Measurements from ENCODE around the gene ARHGAP8.
"Not testable (repeated sequence)": the region's sequence is repeated elsewhere in the genome, so short reads cannot be mapped to it uniquely, and the experiment has no call there.

Gene ARHGAP8

DNA sequence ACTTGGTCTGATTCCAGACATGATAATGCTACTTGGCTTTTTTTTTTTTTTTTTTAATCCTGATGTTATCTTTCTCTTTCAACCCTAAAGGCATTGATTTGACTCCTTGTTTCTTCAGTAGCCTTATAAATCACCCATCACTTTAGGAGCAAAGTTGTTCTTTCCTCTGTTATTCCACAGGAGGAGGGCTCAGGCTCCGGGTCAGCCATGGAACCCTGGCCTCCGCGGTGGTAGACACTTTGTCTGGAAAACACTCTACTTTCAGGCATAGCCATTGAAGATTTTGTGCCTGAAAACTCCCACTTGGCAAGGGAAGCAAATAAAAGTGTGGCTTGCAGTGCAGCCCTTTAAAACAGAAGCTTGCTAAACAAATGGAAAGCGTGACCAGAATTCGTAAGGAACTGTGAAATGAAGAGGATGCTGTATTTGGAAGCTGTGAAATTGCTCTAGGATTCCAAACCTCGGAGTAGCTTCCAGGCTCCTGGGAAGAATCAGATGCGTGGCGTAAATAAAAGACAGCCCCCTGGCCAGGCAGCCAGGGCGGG, 44.9 kb downstream of the ARHGAP8 start:
- no peak overlapping the region for H3K4me3 ChIP-seq (replicated peaks; ENCODE audit: low read depth, low read length)
- no peak for DNase-seq (ENCODE audit: extremely low read depth, low read depth)

DNA sequence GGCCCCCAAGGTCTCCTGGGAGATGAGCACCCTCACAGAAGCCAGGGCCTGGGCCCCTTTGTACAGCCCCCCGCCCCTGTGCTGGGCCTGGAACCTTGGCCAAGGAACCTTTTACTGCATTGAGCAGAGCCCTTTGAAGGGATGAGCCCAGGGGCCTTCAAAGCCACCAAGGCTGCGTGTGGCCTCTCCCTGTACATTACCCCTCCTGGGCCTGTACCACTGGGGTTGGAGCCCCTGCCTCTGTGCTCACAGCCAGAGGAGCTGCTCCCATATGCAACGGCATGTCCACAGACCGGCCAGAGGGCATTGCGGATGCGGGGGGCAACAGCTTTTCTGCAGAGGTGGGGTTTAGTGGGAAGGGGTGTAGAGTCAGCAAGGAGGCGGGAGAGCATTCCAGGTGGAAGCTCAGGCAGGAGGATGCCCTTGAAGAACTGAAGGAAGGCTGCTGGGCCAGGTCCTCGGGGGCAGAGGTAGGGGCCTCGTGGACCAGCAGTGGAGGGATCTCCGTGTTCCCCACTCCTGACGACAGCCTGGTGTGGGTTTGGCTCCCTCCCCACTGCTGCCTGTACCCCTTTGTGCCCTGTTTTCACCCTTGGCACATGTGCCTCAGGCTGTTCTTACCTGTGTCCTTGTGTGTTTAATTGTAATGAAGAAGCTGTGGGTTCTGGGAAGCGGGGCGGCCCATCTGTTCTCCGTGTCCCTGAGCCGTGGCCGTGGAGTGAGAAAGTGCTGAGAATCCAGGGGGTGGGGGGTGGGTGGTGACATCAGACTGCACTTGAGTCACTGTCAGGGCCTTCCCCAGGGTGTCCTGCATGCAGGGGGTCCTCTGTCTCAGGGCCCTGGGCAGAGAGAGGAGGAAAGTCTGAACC, 46.9 kb downstream of the ARHGAP8 start:
- no peak overlapping the region for H3K4me3 ChIP-seq (replicated peaks; ENCODE audit: low read depth, low read length)
- no peak for DNase-seq (ENCODE audit: extremely low read depth, low read depth)
- TF ChIP-seq, protein P1, sequence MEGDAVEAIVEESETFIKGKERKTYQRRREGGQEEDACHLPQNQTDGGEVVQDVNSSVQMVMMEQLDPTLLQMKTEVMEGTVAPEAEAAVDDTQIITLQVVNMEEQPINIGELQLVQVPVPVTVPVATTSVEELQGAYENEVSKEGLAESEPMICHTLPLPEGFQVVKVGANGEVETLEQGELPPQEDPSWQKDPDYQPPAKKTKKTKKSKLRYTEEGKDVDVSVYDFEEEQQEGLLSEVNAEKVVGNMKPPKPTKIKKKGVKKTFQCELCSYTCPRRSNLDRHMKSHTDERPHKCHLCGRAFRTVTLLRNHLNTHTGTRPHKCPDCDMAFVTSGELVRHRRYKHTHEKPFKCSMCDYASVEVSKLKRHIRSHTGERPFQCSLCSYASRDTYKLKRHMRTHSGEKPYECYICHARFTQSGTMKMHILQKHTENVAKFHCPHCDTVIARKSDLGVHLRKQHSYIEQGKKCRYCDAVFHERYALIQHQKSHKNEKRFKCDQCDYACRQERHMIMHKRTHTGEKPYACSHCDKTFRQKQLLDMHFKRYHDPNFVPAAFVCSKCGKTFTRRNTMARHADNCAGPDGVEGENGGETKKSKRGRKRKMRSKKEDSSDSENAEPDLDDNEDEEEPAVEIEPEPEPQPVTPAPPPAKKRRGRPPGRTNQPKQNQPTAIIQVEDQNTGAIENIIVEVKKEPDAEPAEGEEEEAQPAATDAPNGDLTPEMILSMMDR (IDR thresholded peaks at IDR 0.05; ENCODE audit: low read depth, low read length, missing control alignments) = no peak

More for the DNA sequence above, 44.9 kb downstream of the ARHGAP8 start:
- TF ChIP-seq, protein P1 (IDR thresholded peaks at IDR 0.05; ENCODE audit: low read depth, low read length, missing control alignments) = no peak

DNA sequence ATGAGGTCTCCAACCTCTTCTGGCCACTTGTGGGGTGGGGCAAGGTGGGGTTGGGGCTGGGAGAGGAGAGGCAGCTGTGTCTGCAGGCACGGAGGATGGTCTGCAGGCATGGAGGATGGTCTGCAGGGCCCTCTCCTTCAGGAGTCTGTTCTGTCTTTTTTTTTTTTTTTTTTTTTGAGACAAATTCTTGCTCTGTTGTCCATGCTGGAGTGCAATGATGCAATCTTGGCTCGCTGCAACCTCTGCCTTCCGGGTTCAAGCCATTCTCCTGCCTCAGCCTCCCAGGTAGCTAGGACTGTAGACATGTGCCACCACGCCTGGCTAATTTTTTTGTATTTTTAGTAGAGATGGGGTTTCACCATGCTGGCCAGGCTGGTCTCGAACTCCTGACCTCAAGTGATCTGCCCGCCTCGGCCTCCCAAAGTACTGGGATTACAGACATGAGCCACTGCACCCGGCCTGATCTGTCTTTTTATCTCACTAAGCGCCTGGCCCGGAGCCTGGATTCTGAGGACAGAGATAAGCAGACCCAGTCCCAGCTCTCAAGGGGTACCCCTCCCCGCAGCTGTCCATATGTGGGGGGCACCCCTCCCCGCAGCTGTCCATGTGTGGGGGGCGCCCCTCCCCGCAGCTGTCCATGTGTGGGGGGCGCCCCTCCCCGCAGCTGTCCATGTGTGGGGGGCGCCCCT, 47.7 kb downstream of the ARHGAP8 start:
- not testable (repeated sequence) for H3K4me3 ChIP-seq (replicated peaks; ENCODE audit: low read depth, low read length); DNase-seq (ENCODE audit: extremely low read depth, low read depth)

DNA sequence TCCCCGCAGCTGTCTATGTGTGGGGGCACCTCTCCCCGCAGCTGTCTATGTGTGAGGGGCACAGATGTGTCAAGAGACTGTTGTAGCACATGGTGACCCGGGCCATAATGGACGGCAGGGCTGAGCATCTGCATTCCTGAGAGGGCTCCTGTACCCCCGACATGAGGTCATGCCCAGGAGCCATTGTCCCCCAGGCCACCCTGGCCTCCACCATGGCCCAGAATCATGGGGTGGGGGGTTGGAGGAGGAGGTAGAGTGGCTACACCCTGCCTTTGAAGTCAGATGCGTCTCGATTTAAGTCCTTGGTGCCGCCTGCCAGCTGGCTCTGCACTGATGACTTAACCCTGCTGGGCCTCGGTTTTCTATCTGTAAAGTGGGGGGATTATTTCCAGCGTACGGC, 49.1 kb downstream of the ARHGAP8 start:
- H3K4me3 ChIP-seq (replicated peaks; ENCODE audit: low read depth, low read length) = no peak overlapping the region
- TF ChIP-seq, protein P1 (IDR thresholded peaks at IDR 0.05; ENCODE audit: low read depth, low read length, missing control alignments) = no peak
- no peak for DNase-seq (ENCODE audit: extremely low read depth, low read depth)

DNA sequence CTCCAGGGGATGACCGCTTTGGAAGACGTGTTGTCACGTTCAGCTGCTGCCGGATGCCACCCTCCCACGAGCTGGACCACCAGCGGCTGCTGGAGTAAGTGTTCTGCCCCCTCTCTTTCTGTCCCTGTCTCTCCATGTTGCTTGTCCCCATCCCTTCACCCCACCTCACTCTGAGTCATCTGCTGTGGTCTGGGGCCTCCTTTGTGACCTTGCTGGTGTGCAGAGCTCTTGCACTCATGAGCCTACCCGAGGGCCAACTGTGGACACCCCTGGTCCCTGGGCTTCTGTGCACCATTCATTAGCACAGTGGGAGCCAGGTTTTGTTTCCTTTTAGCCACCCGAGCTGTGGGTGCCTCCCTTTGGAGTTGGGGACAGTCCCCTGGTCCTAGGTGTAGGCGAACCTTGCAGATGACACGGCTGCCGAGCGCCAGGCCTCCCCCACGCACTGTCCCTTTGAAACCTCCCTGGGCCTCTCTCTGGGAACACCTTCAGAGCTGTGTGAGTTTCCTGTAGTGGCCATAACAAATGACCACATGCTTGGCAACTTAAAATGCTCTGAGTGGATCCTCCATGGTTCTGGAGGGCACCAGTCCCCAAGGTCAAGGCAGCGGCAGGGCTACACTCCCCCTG, 49.8 kb downstream of the ARHGAP8 start:
- no peak overlapping the region for H3K4me3 ChIP-seq (replicated peaks; ENCODE audit: low read depth, low read length)
- DNase-seq (ENCODE audit: extremely low read depth, low read depth) = no peak
- TF ChIP-seq, protein P1 (IDR thresholded peaks at IDR 0.05; ENCODE audit: low read depth, low read length, missing control alignments) = no peak

DNA sequence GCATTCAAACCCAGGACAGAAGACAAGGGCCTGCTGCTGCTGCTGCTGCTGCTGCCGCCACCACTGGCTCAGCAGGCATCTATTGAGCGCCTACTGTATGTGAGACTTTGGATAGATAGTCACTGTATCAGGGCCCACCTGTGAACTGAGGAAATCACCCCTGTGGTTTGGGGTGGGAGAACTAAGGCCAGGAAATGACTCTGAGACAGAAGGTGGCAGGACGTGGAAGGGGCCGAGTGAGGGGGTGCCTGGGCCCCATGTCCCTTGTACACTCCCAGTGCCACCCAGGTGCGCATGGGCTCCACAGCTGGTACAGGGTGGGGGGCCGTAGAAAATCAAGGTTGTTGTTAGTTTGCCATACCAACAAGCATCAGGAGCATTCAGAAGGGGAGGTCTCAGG, 50.6 kb downstream of the ARHGAP8 start:
- TF ChIP-seq, protein P1 (IDR thresholded peaks at IDR 0.05; ENCODE audit: low read depth, low read length, missing control alignments) = no peak
- DNase-seq (ENCODE audit: extremely low read depth, low read depth) = no peak
- H3K4me3 ChIP-seq (replicated peaks; ENCODE audit: low read depth, low read length) = no peak overlapping the region

DNA sequence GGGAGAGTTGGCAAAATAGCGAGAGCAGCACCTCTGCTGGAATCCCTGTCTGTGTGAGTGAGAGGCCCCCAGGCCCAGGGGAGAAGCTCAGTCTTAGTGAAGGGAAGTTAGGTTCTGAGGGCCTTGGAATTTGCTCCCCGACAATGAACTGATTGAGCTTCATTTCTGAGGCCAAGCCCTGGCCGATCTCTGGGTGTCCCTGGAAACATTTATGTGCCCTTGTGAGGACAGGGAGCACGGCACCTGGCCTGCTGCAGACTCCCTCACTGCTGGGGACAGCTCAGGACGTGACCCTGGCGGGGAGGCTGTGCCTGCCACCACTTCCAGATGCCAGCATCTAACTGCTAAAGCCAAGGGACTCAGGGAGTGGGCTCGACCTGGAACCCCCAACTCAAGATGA, 52.0 kb downstream of the ARHGAP8 start:
- no peak overlapping the region for H3K4me3 ChIP-seq (replicated peaks; ENCODE audit: low read depth, low read length)
- TF ChIP-seq, protein P1 (IDR thresholded peaks at IDR 0.05; ENCODE audit: low read depth, low read length, missing control alignments) = no peak
- no peak for DNase-seq (ENCODE audit: extremely low read depth, low read depth)

Measured in HFF-Myc (cell line).